ENCODE data around the gene ZFYVE9. TPM values are rescaled to one million over a fixed set of nuclear protein-coding genes. Genes with fewer than 3 reads are reported as not detected.

Gene ZFYVE9
- total and polyA plus RNA-seq, 11 donors = 3.6 to 19.2 (median 16.7) TPM

DNA sequence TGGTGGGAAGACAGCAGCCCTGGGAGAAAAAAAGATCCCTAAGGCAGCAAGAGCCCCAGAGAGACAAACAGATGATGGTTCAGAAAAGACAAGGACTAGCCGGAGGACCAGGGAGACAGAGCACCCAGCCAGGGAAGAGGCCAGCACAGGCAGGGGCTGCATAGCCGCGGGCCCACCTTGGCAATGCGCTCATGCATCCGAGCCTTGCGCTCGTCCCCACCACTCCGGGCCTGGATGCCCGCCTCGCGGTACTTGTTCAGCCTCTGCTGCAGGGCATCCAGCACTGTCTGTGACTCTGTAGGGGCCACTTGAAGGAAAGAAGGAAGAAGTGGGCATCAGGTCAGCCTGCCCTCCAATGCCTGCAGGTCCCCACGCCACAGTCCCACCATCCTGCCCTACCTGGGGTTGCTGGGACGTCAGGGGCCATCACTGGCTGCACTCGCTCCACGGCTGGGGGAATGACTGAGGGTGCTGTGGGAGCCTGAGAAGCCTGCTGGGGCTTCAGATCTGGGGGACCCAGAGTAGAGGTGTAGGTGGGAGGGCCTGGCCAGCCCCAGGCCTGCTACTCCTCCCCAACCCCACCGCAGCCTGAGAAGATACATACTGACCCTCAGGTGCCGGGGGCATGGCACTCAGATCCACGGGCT, 217.1 kb downstream of the ZFYVE9 start:
- no peak overlapping the region for H3K4me3 ChIP-seq
- no peaks in the 10 kb centered on the region for H3K27me3 ChIP-seq
- TF ChIP-seq POLR2A (IDR thresholded peaks at IDR 0.05) = no peak
- TF ChIP-seq, protein P1, sequence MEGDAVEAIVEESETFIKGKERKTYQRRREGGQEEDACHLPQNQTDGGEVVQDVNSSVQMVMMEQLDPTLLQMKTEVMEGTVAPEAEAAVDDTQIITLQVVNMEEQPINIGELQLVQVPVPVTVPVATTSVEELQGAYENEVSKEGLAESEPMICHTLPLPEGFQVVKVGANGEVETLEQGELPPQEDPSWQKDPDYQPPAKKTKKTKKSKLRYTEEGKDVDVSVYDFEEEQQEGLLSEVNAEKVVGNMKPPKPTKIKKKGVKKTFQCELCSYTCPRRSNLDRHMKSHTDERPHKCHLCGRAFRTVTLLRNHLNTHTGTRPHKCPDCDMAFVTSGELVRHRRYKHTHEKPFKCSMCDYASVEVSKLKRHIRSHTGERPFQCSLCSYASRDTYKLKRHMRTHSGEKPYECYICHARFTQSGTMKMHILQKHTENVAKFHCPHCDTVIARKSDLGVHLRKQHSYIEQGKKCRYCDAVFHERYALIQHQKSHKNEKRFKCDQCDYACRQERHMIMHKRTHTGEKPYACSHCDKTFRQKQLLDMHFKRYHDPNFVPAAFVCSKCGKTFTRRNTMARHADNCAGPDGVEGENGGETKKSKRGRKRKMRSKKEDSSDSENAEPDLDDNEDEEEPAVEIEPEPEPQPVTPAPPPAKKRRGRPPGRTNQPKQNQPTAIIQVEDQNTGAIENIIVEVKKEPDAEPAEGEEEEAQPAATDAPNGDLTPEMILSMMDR (IDR thresholded peaks at IDR 0.05) = no peak
- H3K9me3 ChIP-seq = no peaks in the 10 kb centered on the region
- no peak for ATAC-seq
- intact Hi-C loops (cut with DNase I) = no loop called here
- DNase-seq = no peak
- WGBS, 4 donors = 95 to 97% (median 96%) methylated on average over 14 to 18 of the region's 18 CpGs
- H3K27ac ChIP-seq = no peak overlapping the region
- peaks cover 0 to 6% (median 0%) of the 10 kb centered on the region in 12 donors for H3K4me1 ChIP-seq
- peaks cover 3 to 97% (median 89%) of the 10 kb centered on the region in 9 donors for H3K36me3 ChIP-seq

GRCh38 chr1:52359676-52360594, 218.0 kb downstream of the ZFYVE9 start:
- DNase-seq (no peak), ATAC-seq (no peak)
- Histone ChIP-seq H3K27ac (no peak overlapping the region), H3K9me3 (no peaks in the 10 kb centered on the region), H3K36me3 (peaks cover 3 to 91% (median 79%) of the 10 kb centered on the region in 9 donors), H3K4me1 (peaks cover 0 to 12% (median 6%) of the 10 kb centered on the region in 12 donors), H3K4me3 (no peak overlapping the region), H3K27me3 (no peaks in the 10 kb centered on the region)
- WGBS, 4 donors = 90 to 94% (median 92%) methylated on average over 20 to 24 of the region's 24 CpGs
- intact Hi-C loops (cut with DNase I) = loop anchor here in 1 of 10 donors (10.0 kb wide), 1 partner anchor 215 kb away; the partner anchor contains the start of gene ZFYVE9
- TF ChIP-seq POLR2A (IDR thresholded peaks at IDR 0.05) = no peak
- TF ChIP-seq, protein P1 (IDR thresholded peaks at IDR 0.05) = no peak

- Histone ChIP-seq H3K9me3 (no peaks in the 10 kb centered on the region), H3K27me3 (no peaks in the 10 kb centered on the region), H3K4me3 (no peak overlapping the region), H3K4me1 (peaks cover 0 to 16% (median 10%) of the 10 kb centered on the region in 12 donors), H3K36me3 (peaks cover under 1 to 84% (median 73%) of the 10 kb centered on the region in 9 donors), H3K27ac (no peak overlapping the region)
- DNase-seq = no peak
- intact Hi-C loops (cut with DNase I) = loop anchor here in 1 of 10 donors (10.0 kb wide), 1 partner anchor 216 kb away; the partner anchor contains the start of gene ZFYVE9
- TF ChIP-seq, protein P1 (IDR thresholded peaks at IDR 0.05) = no peak
- TF ChIP-seq POLR2A (IDR thresholded peaks at IDR 0.05) = no peak
- ATAC-seq = no peak
- 78 to 93% (median 89%) methylated on average over 7 of the region's 7 CpGs for WGBS, 4 donors
These were observed 218.7 kb downstream of the ZFYVE9 start for GRCh38 chr1:52360595-52360968.
